GM12873 (cell line): ENCODE measurements around the gene ARHGAP45.

ENCODE experiments used
- TF ChIP-seq, protein P1 (sequence below): IDR thresholded peaks from 2 replicates; pipeline ENCODE4 v1.5.1; 2012; ENCODE audit warnings: low read depth, mild to moderate bottlenecking, moderate library complexity, low read length, control low read depth; ENCODE audit not compliant: insufficient read depth; ENCODE audit errors: missing control alignments

Gene ARHGAP45

DNA sequence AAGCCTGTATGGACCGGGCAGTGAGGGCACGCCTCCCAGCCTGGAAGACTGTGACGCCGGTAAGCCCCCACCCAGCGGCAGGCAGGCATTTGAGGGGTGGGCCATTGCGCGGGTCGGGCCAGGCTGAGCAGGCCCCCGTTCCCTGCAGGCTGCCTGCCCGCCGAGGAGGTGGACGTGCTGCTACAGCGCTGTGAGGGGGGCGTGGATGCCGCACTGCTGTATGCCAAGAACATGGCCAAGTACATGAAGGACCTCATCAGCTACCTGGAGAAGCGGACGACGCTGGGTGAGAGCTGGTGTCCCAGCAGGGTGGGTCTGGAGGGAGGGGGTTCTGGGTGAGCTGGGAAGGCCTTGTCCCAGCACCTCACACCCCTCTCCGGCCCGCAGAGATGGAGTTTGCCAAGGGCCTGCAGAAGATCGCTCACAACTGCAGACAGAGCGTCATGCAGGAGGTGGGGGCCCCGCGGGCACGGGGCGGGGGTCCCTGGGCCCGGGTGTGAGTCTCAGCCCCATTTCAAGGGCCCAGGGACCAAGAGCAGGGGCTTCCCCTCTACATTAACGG, 7.1 kb downstream of the ARHGAP45 start:
- TF ChIP-seq, protein P1, sequence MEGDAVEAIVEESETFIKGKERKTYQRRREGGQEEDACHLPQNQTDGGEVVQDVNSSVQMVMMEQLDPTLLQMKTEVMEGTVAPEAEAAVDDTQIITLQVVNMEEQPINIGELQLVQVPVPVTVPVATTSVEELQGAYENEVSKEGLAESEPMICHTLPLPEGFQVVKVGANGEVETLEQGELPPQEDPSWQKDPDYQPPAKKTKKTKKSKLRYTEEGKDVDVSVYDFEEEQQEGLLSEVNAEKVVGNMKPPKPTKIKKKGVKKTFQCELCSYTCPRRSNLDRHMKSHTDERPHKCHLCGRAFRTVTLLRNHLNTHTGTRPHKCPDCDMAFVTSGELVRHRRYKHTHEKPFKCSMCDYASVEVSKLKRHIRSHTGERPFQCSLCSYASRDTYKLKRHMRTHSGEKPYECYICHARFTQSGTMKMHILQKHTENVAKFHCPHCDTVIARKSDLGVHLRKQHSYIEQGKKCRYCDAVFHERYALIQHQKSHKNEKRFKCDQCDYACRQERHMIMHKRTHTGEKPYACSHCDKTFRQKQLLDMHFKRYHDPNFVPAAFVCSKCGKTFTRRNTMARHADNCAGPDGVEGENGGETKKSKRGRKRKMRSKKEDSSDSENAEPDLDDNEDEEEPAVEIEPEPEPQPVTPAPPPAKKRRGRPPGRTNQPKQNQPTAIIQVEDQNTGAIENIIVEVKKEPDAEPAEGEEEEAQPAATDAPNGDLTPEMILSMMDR, result no peak

DNA sequence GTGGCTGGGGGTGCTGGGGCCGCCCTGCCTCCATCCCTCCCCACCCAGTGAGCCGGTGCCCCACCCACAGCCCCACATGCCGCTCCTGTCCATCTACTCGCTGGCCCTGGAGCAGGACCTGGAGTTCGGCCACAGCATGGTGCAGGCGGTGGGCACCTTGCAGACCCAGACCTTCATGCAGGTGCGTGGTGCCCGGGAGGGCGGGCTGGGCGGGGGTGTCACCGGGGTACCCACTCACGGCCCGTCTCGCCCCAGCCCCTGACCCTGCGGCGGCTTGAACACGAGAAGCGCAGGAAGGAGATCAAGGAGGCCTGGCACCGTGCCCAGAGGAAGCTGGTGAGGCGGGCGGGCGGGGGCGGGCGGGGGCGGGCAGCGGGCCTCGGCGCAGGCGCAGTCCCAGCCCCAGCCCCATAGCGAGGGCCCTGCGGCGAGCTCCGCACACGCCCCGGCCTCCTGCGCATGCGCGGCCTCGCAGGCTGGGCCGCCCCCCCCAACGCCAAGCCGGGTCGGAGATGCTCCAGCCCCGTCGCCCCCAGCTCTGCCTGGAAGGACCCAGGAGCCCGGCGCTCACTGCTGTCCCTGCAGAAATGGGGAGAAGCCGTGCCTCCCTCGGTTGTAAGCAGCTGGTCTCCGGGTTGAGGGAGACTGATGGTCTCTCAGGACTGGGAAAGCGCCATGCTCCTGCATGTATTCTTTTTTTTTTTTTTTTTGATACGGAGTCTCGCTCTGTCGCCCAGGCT, 7.7 kb downstream of the ARHGAP45 start:
- TF ChIP-seq, protein P1, result no peak

DNA sequence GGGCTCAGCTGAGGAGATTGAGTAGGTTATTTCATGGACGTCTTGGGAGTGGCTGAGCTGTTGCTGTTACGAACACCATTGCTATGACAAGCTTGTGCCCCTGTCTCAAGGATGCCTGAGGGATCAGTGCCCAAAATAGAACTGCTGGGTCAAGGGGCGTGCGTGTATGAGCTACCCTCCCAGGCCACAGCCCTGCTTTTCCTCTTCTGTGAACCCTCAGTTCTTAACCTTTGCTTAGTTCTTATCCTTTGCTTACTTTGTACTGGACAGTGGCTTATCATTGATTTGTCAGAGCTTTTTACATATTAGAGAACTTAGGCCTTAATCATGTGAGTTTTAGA, 9.0 kb downstream of the ARHGAP45 start:
- TF ChIP-seq, protein P1, result no peak

DNA sequence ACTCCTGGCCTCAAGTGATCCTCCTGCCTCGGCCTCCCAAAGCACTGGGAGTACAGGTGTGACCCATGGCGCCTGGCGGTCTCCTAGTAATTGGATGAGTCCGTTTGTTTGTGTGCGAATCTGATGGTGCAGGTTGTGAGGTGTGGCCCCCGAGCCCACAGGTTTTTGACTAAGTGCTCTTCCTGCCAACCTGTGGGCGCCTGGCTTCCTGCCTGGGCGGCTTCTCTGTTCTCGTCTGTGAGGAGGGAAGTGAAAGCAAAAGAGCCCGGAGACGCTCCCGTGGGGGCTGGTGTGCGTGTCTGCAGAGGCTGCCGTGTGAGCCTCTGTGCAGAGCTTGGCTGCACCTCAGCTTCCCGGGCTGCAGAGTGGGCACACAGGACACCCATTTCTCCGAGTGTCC, 10.0 kb downstream of the ARHGAP45 start:
- TF ChIP-seq, protein P1, result no peak

DNA sequence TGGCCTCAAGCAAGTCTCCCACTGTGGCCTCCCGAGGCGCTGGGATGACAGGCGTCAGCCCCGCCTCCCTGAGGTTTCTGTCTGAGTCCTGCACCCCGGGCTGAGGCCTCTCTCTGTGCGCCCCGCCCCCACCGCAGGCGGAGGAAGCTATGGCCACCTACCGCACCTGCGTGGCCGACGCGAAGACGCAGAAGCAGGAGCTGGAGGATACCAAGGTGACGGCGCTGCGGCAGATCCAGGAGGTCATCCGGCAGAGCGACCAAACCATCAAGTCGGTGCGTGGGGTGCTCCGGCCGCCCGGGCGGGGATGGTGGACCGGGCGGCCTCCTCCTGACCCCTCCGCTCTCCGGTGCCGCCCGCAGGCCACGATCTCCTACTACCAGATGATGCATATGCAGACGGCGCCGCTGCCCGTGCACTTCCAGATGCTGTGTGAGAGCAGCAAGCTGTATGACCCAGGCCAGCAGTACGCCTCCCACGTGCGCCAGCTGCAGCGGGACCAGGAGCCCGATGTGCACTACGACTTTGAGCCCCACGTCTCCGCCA, 12.7 kb downstream of the ARHGAP45 start:
- TF ChIP-seq, protein P1, result no peak

DNA sequence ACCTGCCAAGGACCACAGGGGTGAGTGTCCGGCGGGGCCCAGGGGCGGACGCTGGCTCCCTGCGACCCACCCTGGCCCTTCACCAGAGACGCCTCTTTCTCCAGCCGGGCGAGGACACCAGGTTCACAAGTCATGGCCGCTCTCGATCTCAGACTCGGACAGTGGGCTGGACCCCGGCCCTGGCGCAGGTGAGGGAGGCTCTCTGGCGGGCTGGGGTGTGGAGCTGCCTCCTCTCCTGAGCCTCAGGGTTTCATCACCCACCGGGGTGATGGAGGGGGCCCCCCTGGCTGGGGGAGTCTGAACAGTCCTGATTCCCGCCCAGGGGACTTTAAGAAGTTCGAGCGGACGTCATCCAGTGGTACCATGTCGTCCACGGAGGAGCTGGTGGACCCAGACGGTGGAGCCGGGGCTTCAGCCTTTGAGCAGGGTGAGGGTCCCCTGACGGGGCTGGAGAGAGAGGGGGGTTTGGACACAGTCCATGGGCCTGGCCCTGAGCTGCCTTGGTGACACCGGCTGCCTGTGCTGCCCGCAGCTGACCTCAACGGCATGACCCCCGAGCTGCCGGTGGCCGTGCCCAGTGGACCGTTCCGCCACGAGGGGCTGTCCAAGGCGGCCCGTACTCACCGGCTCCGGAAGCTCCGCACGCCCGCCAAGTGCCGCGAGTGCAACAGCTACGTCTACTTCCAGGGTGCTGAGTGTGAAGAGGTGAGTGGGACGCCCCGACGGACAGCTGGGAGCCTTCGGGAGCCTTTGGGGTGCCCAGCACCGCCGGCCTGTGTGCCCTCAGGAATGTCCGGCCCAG, 13.6 kb downstream of the ARHGAP45 start:
- TF ChIP-seq, protein P1, result no peak
